GM21576 (cell line): ENCODE data around the gene DLGAP1.

Source experiments
- ATAC-seq: cut with Tn5 transposase; IDR thresholded peaks from one replicate; pipeline ENCODE4 v1.9.1; 2021; ENCODE audit warnings: mild to moderate bottlenecking, moderate library complexity; ENCODE audit not compliant: unreplicated experiment

The DLGAP1 gene

GRCh38 chr18:3910512-3910911 lies 544.6 kb downstream of the DLGAP1 start:
- no peak for ATAC-seq

- ATAC-seq = no peak
Measured at GRCh38 chr18:3907955-3908354, 547.2 kb downstream of the DLGAP1 start.

GRCh38 chr18:3906116-3906750 lies 548.9 kb downstream of the DLGAP1 start:
- ATAC-seq = no peak

- ATAC-seq = no peak
Measured at GRCh38 chr18:3903337-3903736, 551.8 kb downstream of the DLGAP1 start.

GRCh38 chr18:3902676-3903075 lies 552.4 kb downstream of the DLGAP1 start:
- ATAC-seq = no peak

GRCh38 chr18:3901811-3902210 lies 553.3 kb downstream of the DLGAP1 start:
- no peak for ATAC-seq

- ATAC-seq = no peak
Measured at GRCh38 chr18:3901042-3901441, 554.1 kb downstream of the DLGAP1 start.

- ATAC-seq = no peak
Measured at GRCh38 chr18:3900327-3900726, 554.8 kb downstream of the DLGAP1 start.

- no peak for ATAC-seq
Measured at GRCh38 chr18:3898861-3899613, 556.1 kb downstream of the DLGAP1 start.

GRCh38 chr18:3892152-3892551 lies 563.0 kb downstream of the DLGAP1 start:
- no peak for ATAC-seq

GRCh38 chr18:3891245-3891644 lies 563.9 kb downstream of the DLGAP1 start:
- no peak for ATAC-seq

GRCh38 chr18:3889803-3890202 lies 565.3 kb downstream of the DLGAP1 start:
- ATAC-seq = no peak

- no peak for ATAC-seq
Measured at GRCh38 chr18:3889121-3889520, 566.0 kb downstream of the DLGAP1 start.

- ATAC-seq = no peak
Measured at GRCh38 chr18:3886575-3887322, 568.4 kb downstream of the DLGAP1 start.

GRCh38 chr18:3885209-3885792 lies 569.8 kb downstream of the DLGAP1 start:
- ATAC-seq = no peak

- ATAC-seq = no peak
Measured at GRCh38 chr18:3879836-3880120, 575.3 kb downstream of the DLGAP1 start.

- ATAC-seq = no peak
Measured at GRCh38 chr18:3879114-3879835, 575.8 kb downstream of the DLGAP1 start.

- no peak for ATAC-seq
Measured at GRCh38 chr18:3878401-3878800, 576.7 kb downstream of the DLGAP1 start.

GRCh38 chr18:3877678-3878077 lies 577.4 kb downstream of the DLGAP1 start:
- ATAC-seq = no peak

- ATAC-seq = no peak
Measured at GRCh38 chr18:3875961-3876360, 579.1 kb downstream of the DLGAP1 start.

GRCh38 chr18:3875376-3875775 lies 579.7 kb downstream of the DLGAP1 start:
- no peak for ATAC-seq
